WI38 (cell line): ENCODE results near the gene ALCAM.
"Not testable (repeated sequence)": the region's sequence is repeated elsewhere in the genome, so short reads cannot be mapped to it uniquely, and the experiment has no call there.

Experiments used
- H3K4me3 ChIP-seq: 2 replicates; pipeline ENCODE4 v1.5.1; 2011; ENCODE audit warnings: low read depth, mild to moderate bottlenecking, control low read depth, low read length
- TF ChIP-seq, protein P1 (sequence below): IDR thresholded peaks from 2 replicates; pipeline ENCODE4 v1.5.1; 2012; ENCODE audit warnings: low read depth, mild to moderate bottlenecking, control low read depth, low read length

The ALCAM gene

DNA sequence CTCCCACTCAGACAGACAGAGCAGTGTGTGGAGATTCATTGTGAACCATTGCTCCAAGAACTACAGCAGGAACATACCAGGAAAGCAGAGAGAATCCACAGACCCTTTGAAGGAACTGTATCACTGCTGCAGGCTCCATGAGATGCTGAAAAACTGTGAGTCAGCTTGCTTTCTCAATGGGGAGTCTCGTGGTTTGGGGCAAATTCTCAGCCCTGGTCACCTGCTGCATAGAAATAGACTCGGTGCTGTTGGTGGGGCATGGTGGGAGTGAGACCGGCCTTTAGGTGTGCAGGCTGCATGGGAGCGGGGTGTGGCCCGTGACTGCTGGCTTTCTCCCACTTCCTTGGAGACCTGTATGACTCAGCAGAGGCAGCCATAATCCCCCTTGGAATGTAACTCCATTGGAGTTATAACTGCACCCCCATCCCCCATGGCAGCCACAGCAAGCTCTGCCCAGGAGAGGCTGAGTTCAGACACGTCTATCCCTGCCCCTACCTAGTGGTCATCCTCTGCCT is 35.6 kb downstream of the ALCAM start:
- H3K4me3 ChIP-seq: no peak overlapping the region
- TF ChIP-seq, protein P1, sequence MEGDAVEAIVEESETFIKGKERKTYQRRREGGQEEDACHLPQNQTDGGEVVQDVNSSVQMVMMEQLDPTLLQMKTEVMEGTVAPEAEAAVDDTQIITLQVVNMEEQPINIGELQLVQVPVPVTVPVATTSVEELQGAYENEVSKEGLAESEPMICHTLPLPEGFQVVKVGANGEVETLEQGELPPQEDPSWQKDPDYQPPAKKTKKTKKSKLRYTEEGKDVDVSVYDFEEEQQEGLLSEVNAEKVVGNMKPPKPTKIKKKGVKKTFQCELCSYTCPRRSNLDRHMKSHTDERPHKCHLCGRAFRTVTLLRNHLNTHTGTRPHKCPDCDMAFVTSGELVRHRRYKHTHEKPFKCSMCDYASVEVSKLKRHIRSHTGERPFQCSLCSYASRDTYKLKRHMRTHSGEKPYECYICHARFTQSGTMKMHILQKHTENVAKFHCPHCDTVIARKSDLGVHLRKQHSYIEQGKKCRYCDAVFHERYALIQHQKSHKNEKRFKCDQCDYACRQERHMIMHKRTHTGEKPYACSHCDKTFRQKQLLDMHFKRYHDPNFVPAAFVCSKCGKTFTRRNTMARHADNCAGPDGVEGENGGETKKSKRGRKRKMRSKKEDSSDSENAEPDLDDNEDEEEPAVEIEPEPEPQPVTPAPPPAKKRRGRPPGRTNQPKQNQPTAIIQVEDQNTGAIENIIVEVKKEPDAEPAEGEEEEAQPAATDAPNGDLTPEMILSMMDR: no peak

DNA sequence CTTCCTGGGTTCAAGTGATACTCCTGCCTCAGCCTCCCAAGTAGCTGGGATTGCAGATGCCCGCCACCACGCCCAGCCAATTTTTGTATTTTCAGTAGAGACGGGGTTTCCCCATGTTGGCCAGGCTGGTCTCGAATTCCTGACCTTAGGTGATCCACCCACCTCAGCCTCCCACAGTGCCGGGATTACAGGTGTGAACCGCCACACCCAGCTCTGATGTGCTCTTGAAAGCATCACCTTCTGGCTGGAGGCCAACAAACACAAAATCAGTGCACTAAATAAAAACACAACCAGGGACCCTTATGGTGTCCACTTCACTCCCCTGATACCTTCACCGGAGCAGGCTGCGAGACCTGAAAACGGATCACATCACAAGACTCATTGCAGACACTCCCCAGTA is 36.3 kb downstream of the ALCAM start:
- not testable (repeated sequence) for H3K4me3 ChIP-seq

DNA sequence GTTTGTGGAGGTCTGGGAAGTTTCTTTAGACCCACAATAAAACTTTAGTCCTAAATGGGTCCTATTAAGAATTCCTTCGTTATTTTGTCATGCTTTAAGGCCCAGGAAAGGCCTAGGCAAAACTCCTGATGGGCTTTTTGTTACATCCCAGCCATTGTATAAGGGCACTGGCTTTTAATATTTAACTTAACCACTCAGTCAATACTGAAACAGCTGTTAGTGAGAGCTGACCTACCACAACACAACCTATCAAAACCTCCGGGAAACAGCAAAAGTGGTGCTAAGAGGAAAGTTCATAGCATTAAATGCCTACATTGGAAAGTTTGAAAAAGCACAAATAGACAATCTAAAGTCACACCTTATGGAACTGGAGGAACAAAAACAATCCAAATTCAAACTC is 39.6 kb downstream of the ALCAM start:
- TF ChIP-seq, protein P1: no peak
- H3K4me3 ChIP-seq: no peak overlapping the region

DNA sequence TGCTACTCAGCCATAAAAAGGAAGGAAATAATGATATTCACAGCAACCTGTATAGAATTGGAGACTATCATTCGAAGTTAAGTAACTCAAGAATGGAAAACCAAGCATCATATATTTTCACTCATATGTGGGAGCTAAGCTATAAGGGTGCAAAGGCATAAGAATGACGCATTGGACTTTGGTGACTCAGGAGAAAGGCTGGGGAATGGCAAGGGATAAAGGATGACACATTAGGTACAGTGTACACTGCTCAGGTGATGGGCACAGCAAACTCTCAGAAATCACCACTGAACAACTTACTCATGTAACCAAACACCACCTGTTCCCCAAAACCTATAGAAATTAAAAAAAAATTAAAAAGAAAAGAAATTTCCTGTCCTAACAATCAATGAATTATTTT is 42.7 kb downstream of the ALCAM start:
- no peak overlapping the region for H3K4me3 ChIP-seq
- TF ChIP-seq, protein P1: no peak

DNA sequence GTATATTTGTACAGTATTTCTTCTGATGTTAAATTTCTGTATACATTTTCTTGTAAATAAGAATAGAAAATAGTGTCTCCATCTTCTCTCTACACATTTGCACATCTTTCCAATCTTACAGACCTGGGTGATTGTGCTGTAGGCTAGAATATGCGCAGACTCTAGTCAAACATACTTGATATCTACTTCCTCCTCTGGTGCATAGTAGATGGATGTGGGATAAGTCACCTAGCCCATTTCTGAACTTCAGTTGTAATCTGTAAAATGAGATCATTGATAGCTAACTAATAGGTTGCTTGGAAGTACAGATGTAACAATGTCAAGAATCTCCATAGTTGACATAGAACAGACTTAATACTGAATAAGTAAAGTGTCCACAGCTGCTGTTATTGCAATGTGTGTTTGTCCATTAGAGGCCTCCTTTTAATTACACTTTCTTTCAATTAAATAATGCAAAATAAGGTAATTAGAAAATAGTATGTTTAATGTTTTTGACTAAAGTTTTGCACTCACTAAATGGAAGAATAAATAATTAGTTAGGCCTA is 46.7 kb downstream of the ALCAM start:
- TF ChIP-seq, protein P1: no peak
- H3K4me3 ChIP-seq: no peak overlapping the region

DNA sequence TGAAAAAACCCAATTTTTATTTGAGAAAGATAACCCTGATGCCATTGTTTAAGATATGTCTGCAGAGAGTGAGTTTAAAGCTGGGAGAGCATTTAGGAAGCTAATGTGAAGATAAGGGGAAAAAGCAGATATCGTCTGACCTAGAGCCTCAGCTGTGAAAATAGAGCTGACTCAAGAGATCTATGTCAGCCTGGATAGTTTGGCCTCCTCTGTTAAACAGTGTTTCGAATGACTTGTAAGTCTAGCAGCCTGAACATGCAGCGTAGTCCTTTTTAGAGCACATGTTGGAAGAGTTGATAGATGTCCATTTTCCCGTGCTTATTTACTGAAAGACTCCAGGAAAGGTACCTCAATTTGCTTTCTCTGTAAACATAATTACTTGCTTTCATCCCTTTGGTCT is 48.1 kb downstream of the ALCAM start:
- TF ChIP-seq, protein P1: no peak
- no peak overlapping the region for H3K4me3 ChIP-seq

DNA sequence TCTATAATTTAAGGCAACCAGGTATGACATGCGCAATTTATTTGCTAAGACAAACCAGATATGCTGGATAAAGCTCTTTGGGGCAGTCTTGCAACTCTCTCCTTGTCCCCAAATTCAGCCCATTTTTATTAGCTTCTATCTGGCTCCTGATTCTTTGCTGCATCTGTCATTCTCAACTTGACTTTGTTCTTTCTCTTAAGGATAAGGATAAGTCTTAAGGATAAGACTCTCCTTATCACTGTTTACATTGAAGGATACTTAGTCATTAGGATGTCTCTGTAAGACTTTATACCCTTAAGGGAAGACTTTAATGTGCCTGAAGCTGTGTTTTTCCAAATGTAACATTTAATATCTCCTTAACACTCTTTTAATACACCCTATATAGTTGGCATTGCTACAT is 49.2 kb downstream of the ALCAM start:
- TF ChIP-seq, protein P1: no peak
- no peak overlapping the region for H3K4me3 ChIP-seq
